GM21529 (cell line): Measurements from ENCODE around the gene KRT72.

Experiments
- ATAC-seq: cut with Tn5 transposase; IDR thresholded peaks from one replicate; pipeline ENCODE4 v1.9.1; 2021; ENCODE audit not compliant: unreplicated experiment

The KRT72 gene

GRCh38 chr12:52630599-52631200 is 29.4 kb upstream of the KRT72 start:
- ATAC-seq = no peak

- no peak for ATAC-seq
Observed at GRCh38 chr12:52630008-52630500, 28.8 kb upstream of the KRT72 start.

DNA sequence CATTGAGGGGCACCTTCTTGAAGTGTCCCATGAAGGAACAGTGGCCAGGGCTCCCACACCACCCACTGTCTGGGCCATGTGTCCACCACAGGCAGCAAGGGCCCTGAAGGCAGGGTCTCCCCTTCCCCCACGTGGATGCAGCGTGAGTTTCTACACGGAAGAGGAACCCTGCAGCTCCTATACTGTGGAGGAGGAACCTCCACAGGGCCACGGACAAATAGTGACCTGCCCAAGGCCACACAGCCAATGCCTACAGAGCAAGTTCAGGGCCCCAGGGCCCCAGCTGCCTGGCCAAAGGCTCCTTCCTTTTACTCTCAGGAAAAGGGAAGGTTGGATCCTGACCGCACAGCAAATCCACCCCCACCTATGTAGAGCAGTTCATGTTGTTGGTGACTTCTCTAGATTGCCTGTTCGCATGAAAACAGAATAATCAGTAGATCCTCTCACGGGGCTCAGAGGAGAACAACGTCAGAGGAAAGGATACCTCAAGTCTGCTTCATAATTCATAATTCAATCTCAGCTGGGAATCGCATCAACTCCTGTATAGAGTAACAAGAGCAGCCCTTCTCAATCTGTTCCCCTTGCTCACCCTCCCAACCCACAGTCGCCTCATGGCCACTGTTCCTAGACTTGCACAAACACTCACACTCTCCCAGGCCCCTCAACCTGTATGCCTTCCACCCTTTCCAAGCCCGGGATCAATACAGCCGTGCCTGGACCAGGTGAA is 28.2 kb upstream of the KRT72 start:
- ATAC-seq = no peak

- no peak for ATAC-seq
Observed at GRCh38 chr12:52628841-52629240, 27.6 kb upstream of the KRT72 start.

DNA sequence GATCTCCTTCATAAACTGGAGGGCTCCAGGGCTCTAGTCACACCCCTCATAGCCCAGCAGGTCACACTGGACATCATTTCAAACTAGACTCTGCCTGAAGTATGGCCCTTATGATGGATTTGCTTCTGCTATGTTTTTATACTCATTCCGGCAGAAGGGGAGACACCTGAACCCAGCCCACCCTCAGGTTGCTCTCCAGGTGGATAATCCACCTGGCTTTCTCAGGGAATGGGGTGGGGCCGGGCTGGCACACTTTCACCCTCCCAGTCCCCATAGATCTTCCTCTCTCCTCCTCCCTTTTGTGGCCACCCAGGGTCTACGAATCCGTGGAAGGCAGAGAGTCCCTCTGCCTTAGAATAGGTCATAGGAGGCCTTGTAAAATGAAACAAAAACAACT is 26.8 kb upstream of the KRT72 start:
- ATAC-seq = no peak

DNA sequence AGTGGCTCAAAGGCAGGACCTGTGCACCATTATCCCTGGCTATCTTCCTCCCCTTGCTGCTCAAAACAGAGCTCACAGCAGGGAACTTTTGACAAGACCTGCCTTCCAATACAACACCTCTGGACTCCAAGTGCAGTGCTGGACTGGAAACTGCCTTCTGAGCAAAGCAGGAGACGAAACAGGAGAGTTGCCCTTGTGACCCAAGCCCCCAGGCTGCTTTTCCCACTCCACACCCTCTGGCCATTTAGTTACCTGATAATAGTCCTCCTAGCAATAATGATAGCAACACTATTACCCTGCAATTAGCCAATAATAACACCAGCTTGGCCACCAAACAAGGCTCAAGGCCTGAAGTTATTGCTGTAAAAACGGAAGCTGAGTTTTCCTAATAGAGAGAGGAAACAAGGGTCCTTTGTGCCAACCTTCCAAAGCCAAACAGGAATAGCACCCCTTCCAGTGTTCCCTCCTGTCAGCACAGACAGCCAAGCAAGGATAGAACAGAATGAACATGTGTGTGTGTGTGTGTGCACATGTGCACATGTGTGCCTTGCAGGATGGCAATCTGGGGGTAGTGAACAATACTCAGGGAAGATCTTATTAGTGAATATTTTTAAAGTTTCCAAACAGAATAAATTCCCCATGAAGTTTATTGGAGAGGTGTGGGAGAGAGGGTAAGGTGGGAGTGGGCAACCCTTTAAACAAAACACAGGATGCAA is 26.3 kb upstream of the KRT72 start:
- no peak for ATAC-seq

GRCh38 chr12:52622349-52622748 is 21.1 kb upstream of the KRT72 start:
- no peak for ATAC-seq

GRCh38 chr12:52618866-52619265 is 17.6 kb upstream of the KRT72 start:
- ATAC-seq = no peak

- no peak for ATAC-seq
Observed at GRCh38 chr12:52618216-52618615, 17.0 kb upstream of the KRT72 start, which contains the start of gene KRT73. KRT73 (minus strand) TSS chr12:52618559; CDS start chr12:52618524, 35 bp downstream.

DNA sequence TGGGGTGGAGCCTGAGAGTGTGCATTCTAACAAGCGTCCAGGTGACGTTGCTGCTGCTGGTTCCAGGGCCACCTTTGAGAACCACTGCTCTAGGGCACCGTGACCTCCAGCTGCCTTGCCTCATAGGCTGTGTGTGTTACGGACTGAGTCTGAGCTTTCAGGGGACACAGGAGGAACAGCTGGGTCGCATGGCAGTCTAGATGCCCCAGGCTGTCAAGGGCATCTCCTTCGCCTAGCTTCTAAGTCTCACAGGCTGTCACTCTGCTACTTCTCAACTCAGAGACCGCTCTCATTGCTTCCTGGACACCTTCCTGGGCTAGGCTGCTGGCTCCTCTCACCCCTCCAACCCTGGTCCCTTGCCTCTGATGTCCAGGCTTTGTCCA is 16.1 kb upstream of the KRT72 start:
- ATAC-seq = no peak

DNA sequence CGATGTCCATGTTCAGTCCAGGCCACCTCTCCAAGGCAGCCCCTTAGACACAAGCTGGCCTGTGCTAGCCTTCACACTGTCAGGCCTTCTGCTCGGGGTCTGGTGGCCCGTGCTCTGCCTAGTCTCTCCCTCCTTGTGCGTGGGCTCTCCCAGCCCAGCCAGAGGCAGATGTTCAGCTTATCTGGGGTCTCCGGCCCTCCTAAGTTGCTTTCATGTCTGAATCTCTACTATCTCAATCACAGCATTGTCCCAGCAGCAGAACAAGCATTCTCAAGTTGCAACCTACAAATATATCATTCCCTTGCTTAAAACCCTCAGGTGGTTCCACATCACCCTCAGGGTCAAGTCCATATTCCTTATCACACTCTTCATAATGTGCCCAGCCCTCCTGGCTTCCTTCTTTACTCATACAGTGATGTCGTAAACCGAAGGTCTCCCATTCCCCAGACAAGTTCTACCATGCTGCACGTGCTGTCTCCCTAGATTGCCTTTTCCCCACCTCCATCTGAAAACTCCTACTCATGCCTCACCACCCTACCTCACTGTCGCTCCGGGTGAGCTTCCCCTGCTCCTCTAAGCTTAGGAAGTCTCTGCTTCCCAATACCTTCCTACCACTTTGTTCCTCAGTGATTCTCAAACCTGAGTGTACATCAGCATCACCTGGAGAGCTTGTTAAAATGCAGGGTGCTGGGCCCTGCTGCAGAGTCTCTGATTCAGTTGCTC is 15.6 kb upstream of the KRT72 start:
- no peak for ATAC-seq

DNA sequence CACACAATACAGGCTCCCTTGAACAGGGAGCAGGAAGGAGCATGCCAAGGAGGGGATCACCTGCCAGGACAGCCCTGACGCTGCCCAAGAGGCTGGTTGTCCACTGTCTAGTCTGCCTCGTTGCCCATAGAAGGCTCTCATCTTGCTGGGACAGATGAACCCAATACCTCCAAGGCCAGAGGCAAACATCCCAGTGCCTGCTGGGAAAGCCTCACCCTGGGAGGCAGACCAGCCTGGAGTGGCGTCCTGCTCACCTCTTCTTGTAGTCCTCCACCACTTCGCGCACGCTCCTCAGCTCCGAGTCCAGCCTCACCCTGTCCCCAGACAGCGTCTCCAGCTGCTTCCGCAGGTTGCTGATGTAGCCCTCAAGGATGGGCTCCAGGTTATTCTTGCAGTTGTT is 14.6 kb upstream of the KRT72 start:
- ATAC-seq = no peak

GRCh38 chr12:52615208-52615868 is 14.1 kb upstream of the KRT72 start:
- no peak for ATAC-seq

GRCh38 chr12:52614381-52615207 is 13.3 kb upstream of the KRT72 start:
- ATAC-seq = no peak

DNA sequence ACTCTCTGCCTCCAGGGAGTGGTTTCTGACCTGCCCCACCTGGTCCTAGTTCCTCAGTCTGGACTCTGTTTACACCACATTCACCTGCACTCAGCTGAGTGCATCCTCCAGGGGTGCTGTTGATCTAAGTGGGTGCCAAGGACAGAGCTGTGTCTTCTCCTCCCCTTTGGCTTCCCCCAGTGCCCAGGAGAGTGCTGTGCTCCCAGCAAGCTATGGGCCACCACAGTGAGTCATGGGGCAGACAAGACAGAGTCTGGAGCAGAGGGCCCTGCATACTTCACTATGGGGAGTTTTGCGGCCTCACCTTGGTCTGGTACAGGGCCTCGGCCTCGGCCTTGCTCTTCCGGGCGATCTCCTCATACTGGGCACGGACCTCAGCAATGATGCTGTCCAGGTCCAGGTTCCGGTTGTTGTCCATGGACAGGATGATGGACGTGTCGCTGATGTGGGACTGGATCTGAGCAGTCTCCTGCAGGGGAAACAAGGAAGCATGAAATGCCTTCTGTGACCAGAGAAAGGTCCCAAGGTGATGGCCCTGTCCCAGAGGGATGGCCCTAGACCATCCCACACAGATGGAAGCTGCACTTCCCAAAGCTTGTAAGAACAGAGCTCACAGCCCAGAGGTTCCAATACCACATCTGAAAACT is 12.2 kb upstream of the KRT72 start:
- ATAC-seq = no peak

GRCh38 chr12:52612431-52613383 is 11.4 kb upstream of the KRT72 start:
- no peak for ATAC-seq

GRCh38 chr12:52611080-52611468 is 9.8 kb upstream of the KRT72 start:
- ATAC-seq = no peak
